GM19438 (cell line): ENCODE data around the gene SMURF2.

Experiments
- ATAC-seq: cut with Tn5 transposase; IDR thresholded peaks from one replicate; pipeline ENCODE4 v1.9.1; 2021; ENCODE audit warnings: low read depth; ENCODE audit not compliant: unreplicated experiment

The SMURF2 gene

DNA sequence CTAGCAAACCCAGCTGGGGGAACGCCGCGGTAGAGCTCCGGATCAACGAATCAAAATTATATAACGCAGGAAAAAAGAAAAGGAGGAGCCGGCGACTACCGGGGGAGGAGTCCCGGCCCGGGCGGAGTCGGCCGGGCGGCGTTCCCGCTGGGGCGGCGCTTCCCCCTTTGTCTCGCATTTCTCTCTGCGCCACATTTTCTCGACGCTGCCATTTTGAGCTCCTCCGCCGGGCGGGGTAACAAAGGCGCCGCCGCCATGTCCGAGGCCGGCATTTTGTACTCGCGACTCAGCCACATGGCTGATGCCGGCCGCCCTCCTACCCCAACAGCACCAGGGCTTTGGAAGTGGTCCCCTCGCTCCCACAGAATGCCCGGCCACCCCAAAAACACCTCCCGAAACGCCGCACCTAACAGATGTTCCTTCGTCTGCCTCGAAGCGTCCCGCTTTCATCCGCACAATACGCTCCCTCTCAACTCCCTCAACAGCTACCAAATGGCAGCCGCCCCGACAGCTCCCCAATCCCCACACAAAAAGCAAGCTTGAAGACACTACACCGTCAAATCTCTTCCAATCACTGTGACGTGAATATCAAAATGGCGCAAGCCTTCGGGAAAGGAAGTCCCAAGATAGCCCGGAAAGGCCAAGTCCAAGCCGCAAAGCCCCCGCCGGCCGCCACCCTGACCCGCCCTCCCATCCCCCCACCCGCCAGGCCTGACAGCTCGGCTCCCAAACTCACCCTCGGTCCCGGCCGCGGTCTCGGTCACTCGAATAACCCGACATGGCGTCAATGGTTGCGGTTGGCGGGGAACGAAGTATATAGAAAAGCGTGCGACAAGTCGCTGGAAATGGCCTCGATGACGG is 156.5 kb downstream of the SMURF2 start:
- no peak for ATAC-seq

DNA sequence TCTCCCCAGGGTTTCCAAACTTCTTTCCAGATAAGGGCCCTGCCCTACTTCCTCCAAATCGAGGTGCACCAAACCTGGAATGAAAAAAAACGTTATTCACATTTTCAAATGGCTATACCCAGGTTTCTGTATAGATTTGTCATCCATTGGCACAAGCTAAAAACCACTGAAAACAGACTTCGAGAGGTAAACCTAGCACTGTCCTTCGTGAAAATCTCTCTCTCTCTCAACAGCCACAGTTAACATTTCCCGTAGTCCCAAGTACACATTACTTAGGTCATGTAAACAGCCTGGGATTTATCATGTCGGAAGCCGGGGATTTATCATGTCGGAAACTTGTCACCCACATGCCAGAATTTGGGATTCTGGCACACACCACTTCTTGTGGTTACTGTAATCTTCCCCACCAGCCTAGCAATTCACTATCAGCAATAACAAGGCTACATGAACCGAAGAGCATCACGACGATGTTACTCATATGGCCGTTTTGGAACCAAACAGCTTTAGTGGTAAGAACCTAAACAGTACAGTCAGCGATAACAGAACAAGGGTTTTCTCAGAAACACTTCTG is 157.3 kb downstream of the SMURF2 start:
- no peak for ATAC-seq

DNA sequence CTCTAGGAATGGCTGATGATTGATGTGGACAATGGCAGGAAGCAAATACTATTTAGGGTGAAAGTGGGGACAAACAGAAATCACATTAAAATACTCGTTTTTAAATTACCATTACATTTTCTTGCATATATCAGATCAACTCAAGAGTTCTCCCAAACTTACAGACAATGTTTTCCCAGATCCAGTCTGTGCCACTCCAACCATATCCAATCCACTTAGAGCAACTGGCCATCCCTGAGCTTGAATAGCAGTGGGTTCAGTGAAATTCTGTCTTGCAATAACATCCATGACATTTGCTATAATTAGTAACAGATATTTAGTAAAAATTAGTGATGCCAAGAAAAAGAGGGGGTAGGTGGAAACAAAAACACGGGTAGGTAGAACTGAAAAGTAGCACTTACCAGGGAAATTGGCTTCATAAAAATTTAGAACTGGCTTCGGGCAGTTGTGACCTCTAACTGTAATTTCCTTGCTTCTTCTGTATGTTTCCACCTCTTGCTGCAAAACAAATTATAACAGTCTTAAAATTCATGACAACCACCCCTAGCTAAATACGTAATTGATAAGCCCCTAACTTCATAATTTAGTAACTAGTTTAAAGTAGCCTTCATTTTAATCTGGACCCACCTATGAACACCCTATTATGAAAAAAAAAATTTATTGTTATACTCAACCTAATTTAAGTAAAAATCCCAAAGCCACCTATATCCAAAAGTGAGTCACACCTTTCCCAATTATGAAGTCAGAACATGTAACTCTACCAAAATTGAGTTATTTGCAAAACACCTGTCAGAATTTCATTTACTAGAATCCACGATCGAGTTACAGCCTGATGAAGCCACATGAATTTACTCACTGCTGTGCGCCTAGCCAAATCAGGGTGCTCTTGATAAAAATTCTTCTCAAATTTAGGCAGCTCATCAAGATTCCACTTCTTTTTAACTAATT is 158.0 kb downstream of the SMURF2 start:
- ATAC-seq = no peak

DNA sequence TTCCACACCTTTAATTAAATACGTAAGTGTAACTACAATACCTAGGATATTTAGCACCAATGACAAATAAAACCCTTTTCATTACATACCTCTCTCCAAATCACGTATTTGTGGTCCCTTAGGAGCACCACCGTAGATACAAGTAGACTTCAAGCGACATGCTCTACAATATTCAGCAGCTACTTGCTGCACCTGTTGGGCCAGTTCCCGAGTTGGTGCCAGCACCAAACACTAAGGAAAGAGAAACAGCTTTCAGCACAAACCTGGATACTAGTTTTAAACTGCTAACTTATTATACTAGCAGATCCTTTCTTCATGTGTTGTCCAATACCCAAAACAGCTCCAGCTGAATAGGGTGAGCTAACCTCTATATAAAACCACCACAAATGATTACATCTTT is 158.8 kb downstream of the SMURF2 start:
- no peak for ATAC-seq

GRCh38 chr17:64502809-64503208 is 159.3 kb downstream of the SMURF2 start:
- ATAC-seq = no peak

- no peak for ATAC-seq
Measured at GRCh38 chr17:64502021-64502420, 160.1 kb downstream of the SMURF2 start.

DNA sequence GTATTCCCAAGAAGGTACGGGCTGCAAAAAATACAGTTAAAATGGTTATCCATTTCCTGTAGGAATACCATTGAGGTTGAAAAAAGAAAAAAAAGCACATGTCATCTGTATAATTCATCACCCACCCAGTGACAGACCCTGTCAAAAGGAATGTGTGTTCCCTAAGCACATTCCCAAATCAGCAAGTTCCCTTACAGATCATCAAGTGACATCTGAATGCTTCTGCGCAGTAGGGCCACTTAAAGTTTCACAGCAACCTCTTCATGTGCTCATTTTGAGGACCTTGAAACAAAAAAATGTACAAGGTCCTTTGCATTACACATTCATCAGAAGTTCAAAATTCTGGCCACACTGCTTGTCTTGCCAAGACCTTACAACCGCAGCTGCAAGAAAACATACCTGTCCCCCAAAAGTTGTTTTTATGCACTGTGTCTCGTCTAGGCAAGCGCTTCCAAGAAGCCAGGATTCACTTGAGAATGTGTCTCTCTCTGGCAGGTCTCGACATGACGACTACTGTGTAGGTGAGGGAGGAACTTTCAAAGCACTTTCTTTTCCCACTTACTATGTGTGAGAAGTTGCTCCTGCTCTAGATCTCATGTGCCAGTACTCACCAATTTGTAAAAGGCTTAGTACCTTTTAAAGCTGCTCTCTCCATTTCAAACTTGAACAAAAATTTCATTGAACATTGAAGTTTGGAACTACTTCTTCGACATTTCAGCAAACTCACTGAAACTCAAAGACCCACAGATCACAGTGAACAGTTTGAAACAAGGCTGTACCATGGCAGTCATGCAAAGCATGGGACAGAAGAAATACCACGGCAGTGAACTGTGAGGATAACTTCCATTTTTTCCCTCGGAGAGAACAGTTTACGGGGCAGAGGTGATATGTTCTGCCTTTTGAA is 161.0 kb downstream of the SMURF2 start:
- no peak for ATAC-seq

GRCh38 chr17:64500487-64500859 is 161.6 kb downstream of the SMURF2 start:
- ATAC-seq = no peak

DNA sequence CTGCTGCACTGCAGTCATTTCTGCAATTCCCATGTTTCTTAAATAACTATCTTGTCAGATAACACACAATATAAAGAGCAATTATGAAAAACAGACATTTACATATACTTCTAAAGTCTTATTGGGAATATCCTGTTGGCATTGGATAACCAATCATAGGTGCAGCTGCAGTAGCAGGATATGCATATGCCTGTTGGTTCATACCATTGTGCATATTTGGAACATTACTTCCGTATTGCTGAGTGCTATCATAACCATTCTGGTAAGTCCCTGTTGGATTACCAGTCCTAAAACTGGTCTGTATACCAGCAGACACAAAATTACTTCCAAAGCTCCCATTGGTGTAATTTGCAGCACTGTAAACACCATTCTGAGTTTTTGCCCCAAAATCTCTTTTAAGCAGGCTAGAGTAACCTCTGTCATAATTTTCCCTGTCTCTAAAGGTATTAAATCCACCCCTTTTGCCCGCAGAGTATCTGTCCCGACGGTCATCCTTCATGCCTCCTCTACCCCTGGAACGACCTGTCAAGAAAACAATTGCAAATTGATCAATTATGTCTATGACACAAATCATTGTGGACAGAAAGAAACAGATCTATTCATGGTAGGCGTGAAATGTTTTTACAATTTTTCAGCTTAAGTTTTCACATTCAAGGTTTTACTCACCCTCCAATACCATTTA is 162.2 kb downstream of the SMURF2 start:
- no peak for ATAC-seq

- no peak for ATAC-seq
Measured at GRCh38 chr17:64498308-64499203, 163.6 kb downstream of the SMURF2 start.

DNA sequence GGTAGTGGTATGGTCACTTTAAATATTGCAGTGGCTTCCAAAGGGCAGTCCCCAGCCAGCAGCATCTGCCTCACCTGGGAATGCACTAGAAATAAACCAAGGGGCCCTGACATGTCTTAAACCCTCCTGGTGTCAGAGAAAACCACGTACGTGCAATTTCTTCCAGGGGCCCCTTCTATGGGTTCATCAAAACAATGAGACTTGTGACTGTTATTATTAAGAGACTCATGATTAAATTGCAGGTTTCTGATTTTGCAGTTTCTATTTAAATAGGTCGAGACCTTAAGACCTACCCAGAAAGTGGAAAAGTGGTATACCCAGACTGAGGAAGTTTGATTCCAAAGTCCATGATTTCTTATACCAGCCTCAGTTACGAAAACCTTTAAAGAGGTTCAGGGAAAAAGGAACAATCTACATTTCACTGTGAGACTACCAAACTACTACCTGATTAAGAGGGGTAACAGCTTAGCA is 164.5 kb downstream of the SMURF2 start:
- no peak for ATAC-seq

GRCh38 chr17:64496786-64497564 is 165.1 kb downstream of the SMURF2 start, which contains the start of gene POLG2:
Gene POLG2, minus strand, starts transcription at chr17:64497054. Its CDS starts 86 bp downstream, at chr17:64496968.
- ATAC-seq = peak; percentile 76

GRCh38 chr17:64496348-64496785 is 165.7 kb downstream of the SMURF2 start:
- ATAC-seq = no peak
